K562 (cell line): Measurements from ENCODE around the gene CAMK1D. TPM values are rescaled to one million over a fixed set of nuclear protein-coding genes. Genes with fewer than 3 reads are reported as not detected.
A peak's percentile ranks its signal among the peaks of the same experiment; 100 is the strongest.

ENCODE experiments used
- ATAC-seq: fragments of 200-7000 bp; cut with Tn5 transposase; 3 replicates; pipeline ENCODE4 v1.9.1; 2020; ENCODE audit warnings: moderate library complexity
- BruUV-seq: library from RNA; stranded (reverse); fragments of 400-500 nt; replicated peaks from 2 replicates; lab custom pipeline; 2021; lab: Mats Ljungman, UMichigan
- CTCF ChIA-PET: fragments of 300-600 bp; formaldehyde crosslinking; extraction: SDS; loops from one replicate; lab custom pipeline; 2021; ENCODE audit warnings: low intra/inter-chr PET ratio; lab: Yijun Ruan, JAX
- POLR2A ChIA-PET: fragments of 300-600, 350-650 bp; sonication (Branson Sonifier 250); formaldehyde crosslinking; extraction: SDS; loops from one replicate; lab custom pipeline; 2021; ENCODE audit warnings: antibody characterized with exemption, inconsistent platforms; lab: Yijun Ruan, JAX
- DNase-seq, 4 experiments: peaks; one replicate each; pipeline versions ENCODE4 v3.0.0 to v3.0.0-alpha.2; 2011 to 2018; ENCODE audit warnings: low spot score in 3 of 4, mixed read lengths in 3 of 4; ENCODE audit errors: extremely low read depth in 1 of 4
- FAIRE-seq: peaks from 2 replicates; lab custom pipeline; 2011; peaks lifted over from hg19 to GRCh38; lab: Jason Lieb, UNC
- H2AFZ ChIP-seq: 2 replicates; pipeline ENCODE4 v1.6.0; 2011; ENCODE audit warnings: low read depth, low read length, control low read depth, inconsistent platforms
- H3K27ac ChIP-seq: fragments of 200-600 bp; 3 replicates; pipeline ENCODE4 v1.8.0; 2011; ENCODE audit warnings: low read depth, mild to moderate bottlenecking, control low read depth, inconsistent platforms, low read length, moderate library complexity, mixed read lengths; ENCODE audit errors: extremely low read depth
- H3K27me3 ChIP-seq, 2 experiments: fragments of 300-600 bp in 1 of 2; 2 replicates in 1 of 2; 3 replicates in 1 of 2; pipeline versions ENCODE4 v1.6.0 to v1.8.0; 2011; ENCODE audit warnings: inconsistent platforms in 2 of 2, low read length in 2 of 2, mild to moderate bottlenecking in 1 of 2, mixed read lengths in 1 of 2, moderate library complexity in 1 of 2; ENCODE audit not compliant: control insufficient read depth in 2 of 2, insufficient read depth in 2 of 2
- H3K36me3 ChIP-seq: fragments of 300-600 bp; 3 replicates; pipeline ENCODE4 v1.8.0; 2011; ENCODE audit warnings: mild to moderate bottlenecking, low read length, inconsistent platforms; ENCODE audit not compliant: control insufficient read depth, insufficient read depth
- H3K4me1 ChIP-seq, 2 experiments: fragments of 200-600 bp in 1 of 2; replicated peaks in 1 of 2; 2 replicates in 1 of 2; 3 replicates in 1 of 2; pipeline versions ENCODE4 v1.5.1 to v1.8.0; 2011; ENCODE audit warnings: inconsistent platforms in 2 of 2, low read length in 2 of 2, mild to moderate bottlenecking in 1 of 2, mixed read lengths in 1 of 2, moderate library complexity in 1 of 2; ENCODE audit not compliant: control insufficient read depth in 2 of 2, insufficient read depth in 2 of 2
- H3K4me2 ChIP-seq: 2 replicates; pipeline ENCODE4 v1.6.1; 2011; ENCODE audit warnings: low read length, control low read depth, inconsistent platforms, mixed read lengths; ENCODE audit not compliant: insufficient read depth
- H3K4me3 ChIP-seq: fragments of 200-600 bp; sonication (generic), shearing (Covaris generic); 2 replicates; pipeline ENCODE4 v1.5.1; 2016; ENCODE audit warnings: control low read depth, inconsistent platforms
- H3K79me2 ChIP-seq: fragments of 200-600 bp; 3 replicates; pipeline ENCODE4 v1.8.0; 2011; ENCODE audit warnings: low read length, inconsistent platforms; ENCODE audit not compliant: control insufficient read depth, insufficient read depth
- H3K9ac ChIP-seq, 2 experiments: 2 replicates each; pipeline versions ENCODE4 v1.6.0 to v1.6.1; 2011; ENCODE audit warnings: low read depth in 2 of 2, low read length in 2 of 2, control low read depth in 1 of 2, inconsistent platforms in 1 of 2, mild to moderate bottlenecking in 1 of 2, mixed read lengths in 1 of 2; ENCODE audit not compliant: insufficient read depth in 1 of 2
- H3K9me1 ChIP-seq: one replicate; pipeline ENCODE4 v1.6.0; 2011; ENCODE audit warnings: inconsistent platforms, mild to moderate bottlenecking, low read length, moderate library complexity; ENCODE audit not compliant: control insufficient read depth, insufficient read depth
- H3K9me3 ChIP-seq: replicated peaks from 2 replicates; pipeline ENCODE4 v1.5.1; 2011; ENCODE audit warnings: low read depth, low read length, inconsistent platforms; ENCODE audit not compliant: control insufficient read depth, insufficient read depth
- H4K20me1 ChIP-seq: replicated peaks from 2 replicates; pipeline ENCODE4 v1.6.1; 2011; ENCODE audit warnings: low read length, inconsistent platforms, mixed read lengths; ENCODE audit not compliant: control insufficient read depth, insufficient read depth
- CXXC5 ChIP-seq: fragments of 250-450 bp; sonication (Bioruptor Pico); IDR thresholded peaks from 2 replicates; pipeline ENCODE4 v1.8.0; 2022; ENCODE audit warnings: inconsistent platforms, mild to moderate bottlenecking, moderate library complexity
- IFI16 ChIP-seq: fragments of 250-450 bp; sonication (Bioruptor Pico); IDR thresholded peaks from 2 replicates; pipeline ENCODE4 v2.1.2; 2022; ENCODE audit warnings: mild to moderate bottlenecking, inconsistent platforms
- NFIC ChIP-seq: fragments of 450-650 bp; IDR thresholded peaks from 2 replicates; pipeline ENCODE4 v1.6.1; 2017; ENCODE audit warnings: mild to moderate bottlenecking, inconsistent platforms
- NFRKB ChIP-seq: fragments of 450-650 bp; IDR thresholded peaks from 2 replicates; pipeline ENCODE4 v1.6.1; 2016; ENCODE audit warnings: low read depth
- SAP30 ChIP-seq: fragments of 200-600 bp; sonication (generic); IDR thresholded peaks from 2 replicates; pipeline ENCODE4 v1.6.1; 2012; ENCODE audit warnings: borderline replicate concordance, low read depth, mild to moderate bottlenecking, moderate library complexity, low read length, control low read depth, inconsistent platforms; ENCODE audit not compliant: insufficient read depth, poor library complexity, severe bottlenecking
- YY1 ChIP-seq, 3 experiments: IDR thresholded peaks; 2 replicates each; pipeline ENCODE4 v1.6.1; 2011; ENCODE audit warnings: low read length in 2 of 3, mild to moderate bottlenecking in 2 of 3, moderate library complexity in 2 of 3, borderline replicate concordance in 1 of 3, control low read depth in 1 of 3, low read depth in 1 of 3; ENCODE audit not compliant: insufficient read depth in 3 of 3, insufficient replicate concordance in 2 of 3, control insufficient read depth in 1 of 3, insufficient read length in 1 of 3; ENCODE audit errors: extremely low read depth in 1 of 3
- ZNF766 ChIP-seq: fragments of 200-800 bp; sonication (Bioruptor generic); conservative IDR thresholded peaks from 2 replicates; pipeline ENCODE4 v1.6.1; 2016; ENCODE audit warnings: missing genetic modification characterization, missing compliant biosample characterization
- WGBS: fragments of 100-300 bp; shearing (Covaris generic); methylation state at CpG from one replicate; pipeline ENCODE4 v1.1.6; 2016; ENCODE audit warnings: low coverage, mixed read lengths; ENCODE audit not compliant: insufficient coverage; ENCODE audit errors: missing lambda C conversion rate; 5-methylcytosine and 5-hydroxymethylcytosine counted together
- in situ Hi-C: fragments of 300-500 bp; cut with MboI; formaldehyde crosslinking; loops from 4 replicates; pipeline ENCODE4 v1.15.0; 2018; ENCODE audit warnings: inconsistent platforms, mixed read lengths
- intact Hi-C: fragments of 100-400 bp; cut with micrococcal nuclease; formaldehyde crosslinking; loops from 2 replicates; pipeline ENCODE4 v1.14.2; 2022
- polyA plus RNA-seq, 8 experiments: library from polyadenylated mRNA; depleted of rRNA in 4 of 8; stranded (reverse) in 5 of 8; unstranded in 3 of 8; fragments of >200 nt; fragmentation: Nextera tagmentation in 2 of 8; fragmentation: Illumina TruSeq in 1 of 8; extraction: Ambion mirVana in 2 of 8; extraction: Trizol in 1 of 8; gene quantifications; 2 replicates each; pipeline versions ENCODE4 v1.2.1 to v1.2.3, GENCODE V29; 2011 to 2014; ENCODE audit warnings: inconsistent platforms in 1 of 8, missing spikeins in 1 of 8
- total RNA-seq, 7 experiments: library from RNA; depleted of rRNA in 6 of 7; stranded (reverse); fragments of >200 nt in 6 of 7; fragmentation: Illumina TruSeq in 2 of 7; extraction: Trizol in 2 of 7; gene quantifications; 2 replicates each; pipeline versions ENCODE4 v1.2.1 to v1.2.3, GENCODE V29; 2011 to 2021; ENCODE audit warnings: low replicate concordance in 1 of 7

The CAMK1D gene
- total and polyA plus RNA-seq, 9 of the 15 experiments (the other 6 are each of a cell fraction or from before 2014, with no cell fraction given): 0.12 to 0.24 (median 0.20) TPM; not detected in 5

DNA sequence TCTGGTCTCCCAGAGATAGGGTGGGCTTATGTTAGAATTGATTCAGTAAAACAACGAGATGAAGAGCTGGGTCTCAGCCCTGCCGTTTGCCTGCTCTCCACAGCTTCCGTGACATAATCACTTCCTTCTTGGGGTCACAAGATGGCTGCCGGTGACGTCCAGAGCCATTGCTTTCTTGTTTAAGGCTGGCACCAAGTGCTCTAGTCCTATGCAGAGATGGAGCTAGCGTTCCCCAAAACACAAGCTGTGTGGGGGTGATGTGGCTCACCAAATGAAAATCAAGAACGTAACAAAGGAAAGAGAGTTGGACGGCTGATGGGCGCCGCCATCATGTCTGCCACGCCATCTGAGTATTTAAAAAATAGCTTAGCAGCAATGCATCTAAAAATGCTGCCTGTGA, 296.1 kb downstream of the CAMK1D start (continued):
- TF ChIP-seq SAP30 (no peak), ZNF766 (CRISPR knock-in tag) (peak; percentile 61; the same call in 1 of the 2 replicates), CXXC5 (CRISPR knock-in tag) (0 out of 2 replicates have a peak, but pooled peaks have one; percentile 19), YY1 (IDR thresholded peaks at IDR 0.05; ENCODE audit: borderline replicate concordance in 1 of 3, control insufficient read depth in 1 of 3, extremely low read depth in 1 of 3, insufficient read depth in 3 of 3, insufficient read length in 1 of 3, insufficient replicate concordance in 2 of 3, low read depth in 1 of 3, low read length in 2 of 3) (peak; percentile 37 to 88 (median 50)), NFRKB (peak; percentile 45; the same call in 1 of the 2 replicates)

DNA sequence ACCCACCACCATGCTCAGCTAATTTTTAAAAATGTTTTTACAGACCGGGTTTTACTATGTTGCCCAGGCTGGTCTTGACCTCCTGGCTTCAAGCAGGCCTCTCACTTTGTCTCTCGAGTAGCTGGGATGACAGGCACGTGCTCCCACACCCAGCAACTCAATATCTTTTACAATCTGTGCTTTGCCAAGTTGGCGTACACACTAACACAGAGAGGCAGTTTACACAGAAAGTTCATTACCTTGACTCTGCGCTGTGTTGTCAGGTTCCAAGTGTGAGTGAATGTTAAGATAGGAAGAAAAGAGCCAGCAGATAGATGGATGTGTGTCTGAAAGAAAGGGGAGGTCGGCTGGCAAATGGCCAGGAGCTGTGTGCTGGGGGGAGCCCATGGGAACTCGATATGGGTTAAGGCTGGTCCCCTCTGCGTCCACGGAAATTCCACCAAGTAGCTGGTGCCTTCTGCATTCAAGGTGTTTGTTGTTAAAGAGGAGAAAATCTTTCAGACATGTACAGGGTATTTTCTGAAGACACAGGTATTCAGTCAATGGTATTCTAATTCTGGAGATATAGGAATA, 299.8 kb downstream of the CAMK1D start:
- Histone ChIP-seq H3K9me1 (no peaks in the 10 kb centered on the region), H3K9me3 (no peaks in the 10 kb centered on the region)
- CTCF ChIA-PET: no interaction called here
- no peak for ATAC-seq
- BruUV-seq: no TSS peak
- intact Hi-C loops: no loop called here
- peak; percentile 28; the same call in 1 of the 2 replicates for TF ChIP-seq NFIC
- no peak for TF ChIP-seq IFI16 (CRISPR knock-in tag)
- TF ChIP-seq, all 486 proteins: peak for 1
- Histone ChIP-seq H3K4me3 (no peak overlapping the region), H4K20me1 (no peaks in the 10 kb centered on the region), H2AFZ (no peak overlapping the region), H3K4me1 (no peaks in the 10 kb centered on the region), H3K36me3 (no peaks in the 10 kb centered on the region), H3K9ac (no peak overlapping the region), H3K27ac (no peak overlapping the region), H3K4me2 (no peak overlapping the region), H3K27me3 (peaks cover 13 to 31% of the 10 kb centered on the region in 2 experiments; a peak in 4 of 5 replicates), H3K79me2 (no peaks in the 10 kb centered on the region)
- 2% methylated on average over 9 of the region's 9 CpGs for whole genome bisulfite sequencing
- FAIRE-seq (no peak), DNase-seq (no peak)
- POLR2A ChIA-PET: interaction anchor here (0.7 kb wide), 1 partner anchor 277 kb away, joined by 3 read pairs; no protein-coding TSS in a partner anchor
- in situ Hi-C loops: no loop called here
